CD4-positive, alpha-beta T cell treated with Interleukin-15 for 4 hours (primary cell): ENCODE data around the gene CHN2.

ENCODE experiments used
- DNase-seq: peaks from one replicate; pipeline ENCODE4 v3.0.0-alpha.2; 2020; ENCODE audit warnings: low spot score

The CHN2 gene

GRCh38 chr7:29335188-29336083, 140.9 kb downstream of the CHN2 start:
- no peak for DNase-seq

GRCh38 chr7:29337546-29338116, 143.1 kb downstream of the CHN2 start:
- DNase-seq, result peak; percentile 39

GRCh38 chr7:29340696-29341095, 146.1 kb downstream of the CHN2 start:
- DNase-seq, result no peak

DNA sequence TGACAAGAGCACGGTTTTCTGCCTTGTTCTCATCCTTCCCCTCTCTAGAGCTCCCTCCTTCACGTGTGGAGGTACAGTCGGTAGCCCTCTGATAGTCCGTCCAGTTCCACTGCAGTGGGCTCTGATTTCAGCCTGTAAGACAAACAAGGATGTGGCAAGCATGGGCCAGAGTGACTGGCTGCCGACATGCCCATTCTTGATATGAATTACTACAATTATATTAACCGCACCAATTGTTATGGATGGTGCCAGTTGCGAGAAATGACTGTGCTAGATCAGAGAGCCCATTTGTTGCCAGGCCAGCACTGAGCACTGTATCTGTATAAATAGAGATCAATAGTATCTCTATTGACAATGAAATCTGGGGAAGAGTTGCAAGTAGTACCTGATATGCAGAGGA, 146.6 kb downstream of the CHN2 start:
- no peak for DNase-seq

DNA sequence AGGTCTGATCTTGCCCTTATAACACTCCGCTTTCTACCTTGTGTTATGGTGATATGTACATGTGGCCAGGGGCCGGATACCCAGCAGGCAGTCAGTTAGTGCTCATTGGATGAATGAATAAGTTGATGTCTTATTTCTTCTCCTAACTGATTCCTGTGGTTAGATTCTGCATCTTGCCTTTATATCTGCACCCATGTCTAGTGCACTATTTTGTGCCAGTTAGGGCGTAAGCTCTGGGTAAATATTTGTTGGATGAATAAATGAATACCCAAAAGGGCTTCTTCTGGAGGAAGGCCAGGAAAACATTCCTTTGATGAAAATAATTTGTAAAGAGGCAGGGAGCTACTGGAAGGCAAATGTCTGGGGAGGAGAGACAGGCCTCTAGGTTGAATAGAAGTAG, 148.2 kb downstream of the CHN2 start:
- DNase-seq, result no peak

DNA sequence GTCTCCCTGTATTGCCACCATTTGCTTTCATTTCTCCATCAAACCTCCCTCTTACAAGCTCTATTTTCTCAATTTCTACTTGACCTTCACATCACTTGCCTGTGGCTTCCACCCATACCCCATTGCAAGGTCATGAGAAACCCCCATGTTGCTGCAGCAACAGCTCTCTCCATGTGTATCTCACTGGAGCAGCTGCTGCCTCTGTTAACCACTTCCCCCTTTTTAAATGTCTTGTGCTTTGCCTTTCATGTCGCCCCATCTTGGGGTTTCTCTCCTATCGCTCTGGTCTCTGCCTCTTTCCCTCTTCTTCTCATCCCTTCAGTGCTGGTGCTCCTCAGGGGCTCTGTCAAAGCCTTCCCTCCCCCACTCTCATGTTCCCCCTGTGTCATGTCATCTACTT, 148.8 kb downstream of the CHN2 start:
- DNase-seq, result no peak

- no peak for DNase-seq
These were observed 149.9 kb downstream of the CHN2 start for GRCh38 chr7:29344334-29344978.

DNA sequence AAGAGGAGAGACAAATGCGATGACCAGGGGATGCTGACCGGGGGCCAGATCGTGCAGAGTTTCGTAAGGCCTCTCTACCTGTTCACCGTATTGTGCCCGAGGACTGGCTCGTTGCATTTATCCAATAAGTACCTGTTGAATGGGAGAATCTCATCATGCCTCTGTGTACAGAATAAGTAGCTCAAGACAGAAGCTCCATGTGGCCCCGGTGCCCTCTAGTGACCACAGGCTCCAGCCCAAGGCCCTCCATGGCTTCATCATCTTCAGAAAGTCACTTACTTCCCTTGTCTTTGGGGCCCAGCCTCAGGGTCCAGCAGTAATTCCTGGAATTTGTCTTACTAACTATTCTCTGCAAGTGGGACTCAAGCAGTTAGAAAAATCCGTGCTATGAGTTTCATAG, 151.0 kb downstream of the CHN2 start:
- peak; percentile 6 for DNase-seq

- no peak for DNase-seq
These were observed 151.8 kb downstream of the CHN2 start for GRCh38 chr7:29346231-29346978.

- DNase-seq, result no peak
These were observed 154.8 kb downstream of the CHN2 start for GRCh38 chr7:29349362-29349761.

GRCh38 chr7:29350351-29350750, 155.8 kb downstream of the CHN2 start:
- no peak for DNase-seq

DNA sequence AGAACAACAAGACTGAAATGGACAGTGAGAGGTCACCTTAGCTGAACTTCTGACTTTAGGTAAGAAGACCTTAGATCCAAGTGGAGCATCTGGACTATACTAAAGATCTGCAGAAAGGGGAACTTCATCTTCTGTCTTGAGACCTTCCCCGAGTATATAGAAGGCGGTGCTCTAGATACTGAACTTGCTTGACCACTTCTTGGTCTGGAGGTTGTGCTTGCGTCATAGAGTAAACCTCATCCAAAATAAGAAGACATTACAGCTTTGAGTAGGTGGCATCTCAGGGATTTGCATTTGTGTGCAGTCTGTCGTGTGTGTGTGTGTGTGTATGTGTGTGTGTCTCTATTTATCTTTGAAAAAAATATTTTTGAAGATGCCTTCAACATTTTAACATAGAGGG, 157.5 kb downstream of the CHN2 start:
- no peak for DNase-seq

GRCh38 chr7:29353810-29354209, 159.2 kb downstream of the CHN2 start:
- DNase-seq, result no peak

GRCh38 chr7:29354340-29354739, 159.8 kb downstream of the CHN2 start:
- no peak for DNase-seq

- no peak for DNase-seq
These were observed 160.8 kb downstream of the CHN2 start for GRCh38 chr7:29355388-29355787.

DNA sequence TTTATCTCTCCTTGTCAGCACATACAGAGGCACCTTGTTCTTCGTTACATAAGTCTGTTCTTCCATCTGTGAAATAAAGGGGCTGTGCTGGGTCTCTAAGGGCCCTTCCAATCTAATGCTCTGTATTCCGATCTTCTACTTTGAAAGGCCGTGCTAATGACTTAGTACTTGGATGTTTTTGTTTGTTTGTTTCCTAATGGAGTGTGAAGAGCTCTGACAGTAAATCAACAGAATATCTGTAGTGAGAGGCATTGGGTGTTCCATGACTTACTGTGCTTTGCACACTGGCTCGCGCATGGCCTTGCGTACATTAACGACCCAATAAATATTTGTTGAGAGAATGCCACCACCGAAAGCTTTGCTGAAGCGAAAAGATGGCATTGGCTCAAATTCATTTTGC, 162.1 kb downstream of the CHN2 start:
- DNase-seq, result no peak

- no peak for DNase-seq
These were observed 165.0 kb downstream of the CHN2 start for GRCh38 chr7:29359482-29360093.

DNA sequence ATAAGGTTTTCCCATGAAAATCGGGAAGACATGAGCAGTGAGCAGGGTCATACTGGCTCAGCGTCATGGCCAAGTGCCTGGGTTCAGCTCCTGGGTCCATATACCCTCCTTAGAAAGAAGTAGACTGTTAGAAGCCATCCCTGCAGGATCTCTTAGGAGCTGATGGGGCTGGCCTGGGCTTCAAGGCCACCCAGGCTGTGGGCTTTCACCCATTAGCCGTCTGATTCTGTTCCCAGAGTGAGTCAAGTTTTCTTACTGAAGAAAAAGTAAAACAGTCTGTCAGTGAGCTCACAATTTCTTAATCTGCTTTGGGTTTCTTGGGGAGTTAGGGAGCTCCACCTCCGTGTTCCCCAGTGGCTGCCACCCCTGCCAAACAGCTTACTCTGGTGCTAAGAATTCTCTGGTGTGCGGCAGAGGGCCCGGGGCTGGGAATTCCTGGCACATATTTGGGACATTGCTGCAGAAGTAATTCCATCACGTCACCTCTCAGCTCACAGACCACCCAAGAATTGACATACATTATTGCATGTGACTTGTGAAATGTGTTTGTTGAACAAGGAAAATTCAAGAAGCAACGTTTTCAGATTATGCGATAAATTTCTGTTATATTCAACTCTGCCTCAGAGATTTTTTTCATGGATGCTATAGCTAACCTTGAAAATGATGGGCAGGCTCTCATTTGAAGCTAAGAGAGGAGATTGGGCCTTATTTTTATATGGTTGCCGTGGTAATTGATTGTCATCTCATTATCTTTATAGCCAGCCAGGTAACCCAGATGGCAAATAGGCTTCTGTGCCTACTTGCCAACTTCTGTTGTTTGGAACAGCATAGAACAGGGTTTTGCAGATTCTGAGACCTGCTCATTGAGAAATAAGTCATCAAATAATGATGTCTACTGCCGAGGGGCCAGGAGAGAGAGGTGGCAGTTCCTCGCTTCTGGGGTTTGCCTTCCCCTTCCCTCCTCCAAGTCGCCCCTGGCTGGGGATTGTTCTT, 166.4 kb downstream of the CHN2 start:
- no peak for DNase-seq

DNA sequence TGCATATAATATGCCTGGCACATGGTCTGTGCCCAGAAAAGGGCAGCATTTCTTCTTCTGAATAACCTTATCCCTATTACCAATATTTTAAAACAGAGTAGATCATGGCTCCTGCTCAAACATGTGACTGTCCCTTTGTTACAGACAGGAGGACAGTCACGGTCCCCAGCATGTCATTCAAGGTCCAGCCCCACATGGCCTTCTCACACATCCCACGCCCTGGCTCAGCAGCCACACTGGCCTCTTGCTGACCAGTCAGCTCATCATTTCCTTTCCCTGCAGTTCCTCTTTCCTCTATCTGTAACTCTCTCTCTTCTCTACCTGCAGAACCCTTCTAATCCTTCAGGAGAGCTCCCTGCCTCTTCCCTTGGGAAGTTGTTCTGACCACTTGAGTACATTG, 167.8 kb downstream of the CHN2 start:
- DNase-seq, result no peak

DNA sequence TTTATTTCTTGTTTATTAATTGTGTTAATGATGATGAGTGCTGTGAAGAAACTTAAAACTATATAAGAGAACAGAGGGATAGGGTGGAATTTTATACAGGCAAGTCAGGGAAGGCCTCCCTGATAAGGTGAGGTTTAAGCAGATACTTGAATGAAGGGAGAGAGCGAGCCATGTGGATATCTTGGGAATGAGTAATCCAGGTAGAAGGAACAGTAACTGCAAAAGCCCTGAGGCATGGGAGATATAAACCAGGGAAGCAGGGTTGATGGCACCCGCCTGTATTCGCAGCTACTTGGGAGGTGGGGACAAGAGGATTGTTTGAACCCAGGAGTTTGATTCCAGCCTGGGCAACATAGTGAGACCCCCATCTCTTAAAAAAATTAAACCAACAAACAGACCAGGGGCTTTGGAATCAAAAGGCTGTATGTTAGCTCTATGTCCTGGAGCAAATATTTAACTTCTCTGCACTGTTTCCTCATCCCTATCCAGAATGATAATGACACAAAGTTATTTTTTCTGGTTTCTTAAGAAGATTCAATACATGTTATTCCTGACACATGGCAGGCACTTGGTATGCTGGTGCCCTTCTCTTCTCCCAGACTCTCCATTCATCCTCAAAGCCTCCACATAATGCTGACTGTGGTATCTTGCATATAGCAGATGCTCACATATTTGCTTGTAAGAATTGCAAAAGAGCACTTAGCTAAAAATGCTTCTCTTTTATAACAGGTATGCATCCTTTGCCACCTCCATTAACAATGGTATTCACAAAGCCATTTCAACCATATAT, 169.3 kb downstream of the CHN2 start:
- DNase-seq, result no peak
